ENCODE results near the gene VPS33B.

The VPS33B gene

GRCh38 chr15:90954712-90955623, 67.4 kb downstream of the VPS33B start, which contains the start of gene RCCD1:
TSS of gene RCCD1 (plus strand) at chr15:90954884. CDS start at chr15:90956735, 1,851 bp downstream.
- Histone ChIP-seq H3K9ac (ENCODE audit: low read length) (peak within 1 kb of the TSS; percentile 91), H3K36me3 (ENCODE audit: control insufficient read depth, insufficient read depth, low read length) (no peaks in the 10 kb centered on the region), H3K4me3 (ENCODE audit: low read length) (peak within 1 kb of the TSS; percentile 95), H3K9me3 (ENCODE audit: control insufficient read depth, low read length) (no peaks in the 10 kb centered on the region), H3K27me3 (ENCODE audit: control insufficient read depth, insufficient read depth, low read length) (no peaks in the 10 kb centered on the region), H3K4me1 (ENCODE audit: control insufficient read depth, insufficient read depth, low read length) (peaks cover 24% of the 10 kb centered on the region)

GRCh38 chr15:90953947-90954711, 68.3 kb downstream of the VPS33B start:
- peaks cover 32% of the 10 kb centered on the region for H3K4me1 ChIP-seq (ENCODE audit: control insufficient read depth, insufficient read depth, low read length)
- peak overlapping the region; percentile 95 for H3K4me3 ChIP-seq (ENCODE audit: low read length)

GRCh38 chr15:90952901-90953677, 69.3 kb downstream of the VPS33B start:
- no peak overlapping the region for H3K4me3 ChIP-seq (ENCODE audit: low read length)
- no peaks in the 10 kb centered on the region for H3K9me3 ChIP-seq (ENCODE audit: control insufficient read depth, low read length)
- H3K9ac ChIP-seq (ENCODE audit: low read length), result no peak overlapping the region
- no peaks in the 10 kb centered on the region for H3K27me3 ChIP-seq (ENCODE audit: control insufficient read depth, insufficient read depth, low read length)
- no peaks in the 10 kb centered on the region for H3K36me3 ChIP-seq (ENCODE audit: control insufficient read depth, insufficient read depth, low read length)
- peaks cover 32% of the 10 kb centered on the region for H3K4me1 ChIP-seq (ENCODE audit: control insufficient read depth, insufficient read depth, low read length)

More at GRCh38 chr15:90953947-90954711, 68.3 kb downstream of the VPS33B start:
- Histone ChIP-seq H3K9ac (ENCODE audit: low read length) (peak overlapping the region; percentile 91), H3K36me3 (ENCODE audit: control insufficient read depth, insufficient read depth, low read length) (no peaks in the 10 kb centered on the region), H3K9me3 (ENCODE audit: control insufficient read depth, low read length) (no peaks in the 10 kb centered on the region), H3K27me3 (ENCODE audit: control insufficient read depth, insufficient read depth, low read length) (no peaks in the 10 kb centered on the region)

- Histone ChIP-seq H3K36me3 (ENCODE audit: control insufficient read depth, insufficient read depth, low read length) (no peaks in the 10 kb centered on the region), H3K4me1 (ENCODE audit: control insufficient read depth, insufficient read depth, low read length) (peaks cover 16% of the 10 kb centered on the region), H3K9ac (ENCODE audit: low read length) (no peak overlapping the region), H3K9me3 (ENCODE audit: control insufficient read depth, low read length) (no peaks in the 10 kb centered on the region), H3K4me3 (ENCODE audit: low read length) (no peak overlapping the region), H3K27me3 (ENCODE audit: control insufficient read depth, insufficient read depth, low read length) (no peaks in the 10 kb centered on the region)
Measured at GRCh38 chr15:90950676-90951075, 71.7 kb downstream of the VPS33B start.

- Histone ChIP-seq H3K4me1 (ENCODE audit: control insufficient read depth, insufficient read depth, low read length) (peaks cover 11% of the 10 kb centered on the region), H3K27me3 (ENCODE audit: control insufficient read depth, insufficient read depth, low read length) (no peaks in the 10 kb centered on the region), H3K36me3 (ENCODE audit: control insufficient read depth, insufficient read depth, low read length) (no peaks in the 10 kb centered on the region), H3K9me3 (ENCODE audit: control insufficient read depth, low read length) (no peaks in the 10 kb centered on the region), H3K4me3 (ENCODE audit: low read length) (no peak overlapping the region), H3K9ac (ENCODE audit: low read length) (no peak overlapping the region)
Measured at GRCh38 chr15:90949979-90950675, 72.3 kb downstream of the VPS33B start.

All from mucosa of stomach (tissue), 1 donor.